T-cell (primary cell): Measurements from ENCODE around the gene PLCB1. TPM values are rescaled to one million over a fixed set of nuclear protein-coding genes. Genes with fewer than 3 reads are reported as not detected.

Experiments
- ATAC-seq, 4 experiments: fragments of 200-7000 bp in 3 of 4; fragments of 150-1000 bp in 1 of 4; cut with Tn5 transposase; replicated peaks in 1 of 4; 1 replicate in 3 of 4; 2 replicates in 1 of 4; pipeline ENCODE4 v1.10.0; 2021; ENCODE audit warnings: moderate library complexity in 3 of 4, mild to moderate bottlenecking in 2 of 4, moderate number of reproducible peaks in 1 of 4
- CTCF ChIA-PET, 2 donors: fragments of 300-600 bp; sonication (Branson Sonifier 250); formaldehyde crosslinking; loops; one replicate each; lab custom pipeline; 2022; ENCODE audit warnings: antibody characterized with exemption in 2 of 2; lab: Charles Lee
- POLR2A ChIA-PET, 2 donors: fragments of 300-600 bp; sonication (Branson Sonifier 250); formaldehyde crosslinking; loops; one replicate each; lab custom pipeline; 2022; ENCODE audit warnings: antibody characterized with exemption in 2 of 2; lab: Charles Lee
- DNase-seq, 35 experiments: peaks; one replicate each; pipeline versions ENCODE4 v3.0.0 to v3.0.0-alpha.2; 2013 to 2023
- H3K27ac ChIP-seq: one replicate; pipeline ENCODE4 v1.5.1; 2013; ENCODE audit warnings: low read length
- H3K27me3 ChIP-seq, 2 experiments: replicated peaks in 1 of 2; 1 replicate in 1 of 2; 2 replicates in 1 of 2; pipeline versions ENCODE4 v1.6.1 to v1.7.0; 2013; ENCODE audit warnings: low read length in 1 of 2, mixed read lengths in 1 of 2; ENCODE audit not compliant: control insufficient read depth in 2 of 2, insufficient read depth in 2 of 2; ENCODE audit errors: extremely low read depth in 1 of 2
- H3K36me3 ChIP-seq, 2 donors: 1 replicate in 1 of 2; 2 replicates in 1 of 2; pipeline versions ENCODE4 v1.6.1 to v1.7.0; 2013; ENCODE audit warnings: low read length in 1 of 2; ENCODE audit not compliant: control insufficient read depth in 2 of 2, insufficient read depth in 1 of 2; ENCODE audit errors: extremely low read depth in 1 of 2
- H3K4me1 ChIP-seq, 2 experiments: 1 replicate in 1 of 2; 2 replicates in 1 of 2; pipeline versions ENCODE4 v1.6.1 to v1.7.0; 2013; ENCODE audit warnings: low read length in 2 of 2, mixed read lengths in 1 of 2; ENCODE audit not compliant: insufficient read depth in 2 of 2, control insufficient read depth in 1 of 2; ENCODE audit errors: extremely low read depth in 1 of 2
- H3K4me3 ChIP-seq, 2 donors: 1 replicate in 1 of 2; 2 replicates in 1 of 2; pipeline versions ENCODE4 v1.5.1 to v1.7.0; 2013; ENCODE audit warnings: mild to moderate bottlenecking in 2 of 2, low read length in 1 of 2, moderate library complexity in 1 of 2; ENCODE audit not compliant: control insufficient read depth in 1 of 2; ENCODE audit errors: extremely low read depth in 1 of 2
- H3K9me3 ChIP-seq: 2 replicates; pipeline ENCODE4 v1.7.0; 2013
- H3K27ac Mint-ChIP-seq, 2 donors: one replicate each; pipeline ENCODE4 v1.8.0; 2020 to 2021; ENCODE audit warnings: mild to moderate bottlenecking in 2 of 2, mixed read lengths in 2 of 2
- H3K27me3 Mint-ChIP-seq, 2 donors: one replicate each; pipeline ENCODE4 v1.8.0; 2021 to 2022; ENCODE audit warnings: mixed read lengths in 2 of 2
- H3K36me3 Mint-ChIP-seq: one replicate; pipeline ENCODE4 v1.8.0; 2021; ENCODE audit warnings: mixed read lengths
- H3K4me1 Mint-ChIP-seq, 3 donors: one replicate each; pipeline ENCODE4 v1.8.0; 2020 to 2022; ENCODE audit warnings: mixed read lengths in 3 of 3, mild to moderate bottlenecking in 1 of 3
- H3K4me3 Mint-ChIP-seq, 3 donors: one replicate each; pipeline ENCODE4 v1.8.0; 2020 to 2022; ENCODE audit warnings: mild to moderate bottlenecking in 3 of 3, mixed read lengths in 3 of 3, moderate library complexity in 3 of 3
- H3K9me3 Mint-ChIP-seq, 3 donors: one replicate each; pipeline ENCODE4 v1.8.0; 2020 to 2022; ENCODE audit warnings: mixed read lengths in 3 of 3
- WGBS: methylation state at CpG from one replicate; pipeline ENCODE4 v1.1.5; 2013; ENCODE audit warnings: missing lambda C conversion rate; ENCODE audit not compliant: insufficient coverage; 5-methylcytosine and 5-hydroxymethylcytosine counted together
- total RNA-seq, 35 experiments: library from RNA in 6 of 35; stranded (reverse) in 6 of 35; fragments of 120-200 nt in 1 of 35; gene quantifications; one replicate each; pipeline versions ENCODE4 v1.2.1 to v1.2.4 and lab custom pipeline; 2013 to 2026

Gene PLCB1
- total RNA-seq, 5 donors from 2014 or later (not counting 1 experiment from before 2014, with no cell fraction given): 3.3 to 15.1 (median 7.4) TPM

- Mint-ChIP-seq H3K27ac (no peak overlapping the region), H3K4me1 (no peaks in the 10 kb centered on the region)
- POLR2A ChIA-PET: no interaction called here
Observed at GRCh38 chr20:8569766-8570165, 437.7 kb downstream of the PLCB1 start.

GRCh38 chr20:8571611-8572010, 439.5 kb downstream of the PLCB1 start:
- no peaks in the 10 kb centered on the region for H3K4me1 ChIP-seq
- no peaks in the 10 kb centered on the region for H3K27me3 Mint-ChIP-seq
- ATAC-seq (no peak), DNase-seq (no peak)
- H3K36me3 Mint-ChIP-seq: no peaks in the 10 kb centered on the region
- no peak overlapping the region for H3K4me3 ChIP-seq
- peaks cover 0 to 3% (median 3%) of the 10 kb centered on the region in 3 donors for H3K9me3 Mint-ChIP-seq
- no peaks in the 10 kb centered on the region for H3K36me3 ChIP-seq
- H3K27ac Mint-ChIP-seq: no peak overlapping the region
- no peaks in the 10 kb centered on the region for H3K4me1 Mint-ChIP-seq
- ChIA-PET POLR2A (no interaction called here), CTCF (no interaction called here)
- H3K4me3 Mint-ChIP-seq: no peak overlapping the region
- no peak overlapping the region for H3K27ac ChIP-seq
- no peaks in the 10 kb centered on the region for H3K27me3 ChIP-seq
- no CpG with 5 or more reads among the region's 2 CpGs for WGBS
- H3K9me3 ChIP-seq: no peaks in the 10 kb centered on the region

More at GRCh38 chr20:8569766-8570165, 437.7 kb downstream of the PLCB1 start:
- Histone ChIP-seq H3K9me3 (no peaks in the 10 kb centered on the region), H3K4me3 (no peak overlapping the region), H3K27ac (no peak overlapping the region), H3K36me3 (no peaks in the 10 kb centered on the region), H3K27me3 (no peaks in the 10 kb centered on the region), H3K4me1 (no peaks in the 10 kb centered on the region)
- H3K27me3 Mint-ChIP-seq: no peaks in the 10 kb centered on the region
- H3K9me3 Mint-ChIP-seq: peaks cover 0 to 3% (median 3%) of the 10 kb centered on the region in 3 donors
- H3K36me3 Mint-ChIP-seq: no peaks in the 10 kb centered on the region
- no peak for DNase-seq
- H3K4me3 Mint-ChIP-seq: no peak overlapping the region
- no peak for ATAC-seq
- CTCF ChIA-PET: no interaction called here

GRCh38 chr20:8573686-8574085, 441.6 kb downstream of the PLCB1 start:
- Mint-ChIP-seq H3K9me3 (peaks cover 0 to 3% (median 3%) of the 10 kb centered on the region in 3 donors), H3K36me3 (no peaks in the 10 kb centered on the region), H3K4me1 (no peaks in the 10 kb centered on the region), H3K27ac (no peak overlapping the region), H3K27me3 (no peaks in the 10 kb centered on the region), H3K4me3 (no peak overlapping the region)
- H3K36me3 ChIP-seq: no peaks in the 10 kb centered on the region
- DNase-seq (no peak), ATAC-seq (no peak)
- no peak overlapping the region for H3K27ac ChIP-seq
- no peak overlapping the region for H3K4me3 ChIP-seq
- H3K9me3 ChIP-seq: no peaks in the 10 kb centered on the region
- H3K4me1 ChIP-seq: no peaks in the 10 kb centered on the region
- no peaks in the 10 kb centered on the region for H3K27me3 ChIP-seq
- ChIA-PET POLR2A (no interaction called here), CTCF (interaction anchor here in 1 of 2 donors (0.7 kb wide), 1 partner anchor 55 kb away, joined by 4 read pairs; no protein-coding TSS in a partner anchor)

- CTCF ChIA-PET: no interaction called here
- H3K9me3 Mint-ChIP-seq: peaks cover 0 to 3% (median 3%) of the 10 kb centered on the region in 3 donors
- H3K27ac Mint-ChIP-seq: no peak overlapping the region
- Histone ChIP-seq H3K27ac (no peak overlapping the region), H3K36me3 (no peaks in the 10 kb centered on the region), H3K9me3 (no peaks in the 10 kb centered on the region), H3K4me1 (no peaks in the 10 kb centered on the region), H3K27me3 (no peaks in the 10 kb centered on the region), H3K4me3 (no peak overlapping the region)
- DNase-seq (no peak), ATAC-seq (no peak)
- WGBS: 100% methylated on average over 2 of the region's 3 CpGs
- POLR2A ChIA-PET: no interaction called here
- no peaks in the 10 kb centered on the region for H3K4me1 Mint-ChIP-seq
- no peaks in the 10 kb centered on the region for H3K36me3 Mint-ChIP-seq
- H3K27me3 Mint-ChIP-seq: no peaks in the 10 kb centered on the region
- no peak overlapping the region for H3K4me3 Mint-ChIP-seq
Observed at GRCh38 chr20:8575114-8575513, 443.0 kb downstream of the PLCB1 start.

GRCh38 chr20:8578161-8578865, 446.2 kb downstream of the PLCB1 start:
- Histone ChIP-seq H3K4me1 (no peaks in the 10 kb centered on the region), H3K27me3 (no peaks in the 10 kb centered on the region), H3K4me3 (no peak overlapping the region), H3K9me3 (no peaks in the 10 kb centered on the region), H3K27ac (no peak overlapping the region), H3K36me3 (no peaks in the 10 kb centered on the region)
- no peaks in the 10 kb centered on the region for H3K36me3 Mint-ChIP-seq
- ATAC-seq (no peak), DNase-seq (no peak)
- WGBS: no CpG with 5 or more reads among the region's 3 CpGs
- peaks cover 0 to 5% (median 0%) of the 10 kb centered on the region in 3 donors for H3K9me3 Mint-ChIP-seq
- POLR2A ChIA-PET: no interaction called here
- H3K4me1 Mint-ChIP-seq: no peaks in the 10 kb centered on the region
- no peak overlapping the region for H3K27ac Mint-ChIP-seq
- CTCF ChIA-PET: no interaction called here
- H3K27me3 Mint-ChIP-seq: no peaks in the 10 kb centered on the region
- no peak overlapping the region for H3K4me3 Mint-ChIP-seq

GRCh38 chr20:8579035-8579434, 447.0 kb downstream of the PLCB1 start:
- Mint-ChIP-seq H3K4me1 (no peaks in the 10 kb centered on the region), H3K9me3 (peaks cover 0 to 5% (median 0%) of the 10 kb centered on the region in 3 donors), H3K4me3 (no peak overlapping the region), H3K36me3 (no peaks in the 10 kb centered on the region), H3K27ac (no peak overlapping the region), H3K27me3 (no peaks in the 10 kb centered on the region)
- POLR2A ChIA-PET: no interaction called here
- no peaks in the 10 kb centered on the region for H3K36me3 ChIP-seq
- ATAC-seq (no peak), DNase-seq (no peak)
- H3K4me1 ChIP-seq: no peaks in the 10 kb centered on the region
- no peak overlapping the region for H3K4me3 ChIP-seq
- H3K27me3 ChIP-seq: no peaks in the 10 kb centered on the region
- WGBS: 86% methylated on average over 2 of the region's 3 CpGs
- H3K9me3 ChIP-seq: no peaks in the 10 kb centered on the region
- CTCF ChIA-PET: no interaction called here
- no peak overlapping the region for H3K27ac ChIP-seq
